Activated naive CD8-positive, alpha-beta T cell treated with anti-CD3 and anti-CD28 coated beads, Interleukin-2, amount 10 ng/mL, durations not matched to agents 7 days and 5 days (primary cell): ENCODE measurements around the gene UNG. TPM values are rescaled to one million over a fixed set of nuclear protein-coding genes. Genes with fewer than 3 reads are reported as not detected.
A peak's percentile ranks its signal among the peaks of the same experiment; 100 is the strongest.

Experiments used
- ATAC-seq: fragments of 150-1000 bp; cut with Tn5 transposase; one replicate; pipeline ENCODE4 v1.10.0; 2021; ENCODE audit warnings: low read depth, moderate library complexity
- POLR2A ChIA-PET: fragments of 350-600 bp; sonication (Branson Sonifier 250); formaldehyde crosslinking; loops from one replicate; lab custom pipeline; 2021; ENCODE audit warnings: antibody characterized with exemption; lab: Charles Lee
- DNase-seq: peaks from one replicate; pipeline ENCODE4 v3.0.0; 2021
- H3K27ac Mint-ChIP-seq: one replicate; pipeline ENCODE4 v1.8.0; 2022; ENCODE audit warnings: mild to moderate bottlenecking, mixed read lengths
- H3K27me3 Mint-ChIP-seq: one replicate; pipeline ENCODE4 v1.8.0; 2022; ENCODE audit warnings: mild to moderate bottlenecking, moderate library complexity, mixed read lengths
- H3K36me3 Mint-ChIP-seq: one replicate; pipeline ENCODE4 v1.8.0; 2021; ENCODE audit warnings: mild to moderate bottlenecking, mixed read lengths
- H3K4me1 Mint-ChIP-seq: one replicate; pipeline ENCODE4 v1.8.0; 2021; ENCODE audit warnings: mixed read lengths
- H3K4me3 Mint-ChIP-seq: one replicate; pipeline ENCODE4 v1.8.0; 2022; ENCODE audit warnings: mild to moderate bottlenecking, moderate library complexity, mixed read lengths
- H3K9me3 Mint-ChIP-seq: one replicate; pipeline ENCODE4 v1.8.0; 2021; ENCODE audit warnings: mixed read lengths
- total RNA-seq, 2 experiments: library from RNA; stranded (reverse); gene quantifications; one replicate each; pipeline ENCODE4 v1.2.3, GENCODE V29; 2021

UNG gene
- total RNA-seq, 2 experiments from 2014 or later = 47.4 to 54.7 TPM

- no peak overlapping the region for H3K4me3 Mint-ChIP-seq
- peaks cover 1% of the 10 kb centered on the region for H3K36me3 Mint-ChIP-seq
- H3K27ac Mint-ChIP-seq = no peak overlapping the region
- H3K27me3 Mint-ChIP-seq = no peaks in the 10 kb centered on the region
- no peak for ATAC-seq
- DNase-seq = no peak
- H3K9me3 Mint-ChIP-seq = no peaks in the 10 kb centered on the region
- H3K4me1 Mint-ChIP-seq = no peaks in the 10 kb centered on the region
- POLR2A ChIA-PET = no interaction called here
Observed at GRCh38 chr12:109065154-109065852, 32.1 kb upstream of the UNG start.

DNA sequence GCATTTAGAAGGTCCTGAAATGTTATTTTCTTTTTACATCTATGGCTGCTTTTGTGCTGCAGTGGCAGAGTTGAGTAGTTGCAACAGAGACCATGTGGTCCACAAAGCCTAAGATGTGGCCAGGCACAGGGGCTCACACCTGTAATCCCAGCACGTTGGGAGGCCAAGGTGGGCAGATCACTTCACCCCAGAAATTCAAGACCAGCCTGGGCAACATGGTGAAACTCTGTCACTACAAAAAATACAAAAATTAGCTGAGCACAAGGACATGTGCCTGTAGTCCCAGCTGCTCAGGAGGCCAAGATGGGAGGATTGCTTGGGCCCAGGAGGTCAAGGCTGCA is 31.6 kb upstream of the UNG start:
- no peak overlapping the region for H3K4me3 Mint-ChIP-seq
- H3K27ac Mint-ChIP-seq = no peak overlapping the region
- H3K36me3 Mint-ChIP-seq = peaks cover 1% of the 10 kb centered on the region

DNA sequence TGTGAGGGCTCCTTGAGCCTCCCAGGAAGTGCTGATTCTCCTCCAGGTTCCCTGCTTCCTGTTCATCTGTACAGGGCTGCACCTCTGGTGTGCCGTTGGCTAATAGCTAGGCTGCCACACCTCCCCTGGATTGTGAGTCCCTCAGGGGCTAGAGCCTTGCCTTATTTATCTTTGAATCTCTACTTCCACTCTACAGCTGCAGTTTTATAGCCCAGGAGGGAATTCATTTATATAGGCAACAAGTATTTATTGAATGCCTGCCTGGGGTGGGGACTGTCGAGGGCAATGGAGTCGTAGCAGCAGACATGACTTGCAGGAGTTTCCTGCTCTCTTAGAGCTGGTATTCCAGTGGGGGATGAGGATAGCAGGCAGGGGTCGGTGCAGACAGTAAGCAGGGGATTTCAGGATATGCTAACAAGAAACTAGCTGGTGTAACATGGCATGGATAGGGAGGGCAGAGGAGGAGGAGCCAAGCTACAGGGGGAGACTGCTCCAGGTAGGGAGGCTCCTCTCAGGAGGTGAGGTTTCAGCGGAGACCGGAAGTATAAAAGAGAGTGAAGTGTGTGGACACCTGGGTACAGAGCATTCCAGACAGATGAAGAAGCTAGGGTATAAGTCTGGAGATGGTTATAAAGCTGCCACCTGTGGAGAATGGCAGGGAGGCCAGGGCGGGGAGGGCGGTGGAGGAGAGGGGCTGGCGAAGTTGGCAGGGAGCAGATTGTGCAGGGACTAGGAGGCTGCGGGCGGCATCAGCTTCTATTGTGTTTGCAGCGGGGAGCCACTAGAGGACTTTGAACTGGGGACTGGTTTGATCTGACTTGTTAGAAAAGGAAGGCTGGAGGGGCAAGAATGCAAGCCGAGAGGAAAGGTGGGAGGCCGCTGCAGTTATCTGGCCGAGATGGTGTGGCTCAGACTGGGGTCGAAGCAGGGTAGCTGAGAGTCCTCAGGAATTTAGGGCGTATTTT is 27.8 kb upstream of the UNG start:
- H3K4me3 Mint-ChIP-seq = no peak overlapping the region
- H3K9me3 Mint-ChIP-seq = peaks cover under 1% of the 10 kb centered on the region
- no peak overlapping the region for H3K27ac Mint-ChIP-seq
- no peak for DNase-seq
- H3K36me3 Mint-ChIP-seq = peaks cover 4% of the 10 kb centered on the region
- ATAC-seq = no peak
- no peaks in the 10 kb centered on the region for H3K4me1 Mint-ChIP-seq
- no peaks in the 10 kb centered on the region for H3K27me3 Mint-ChIP-seq
- POLR2A ChIA-PET = no interaction called here

More for the DNA sequence above, 31.6 kb upstream of the UNG start:
- POLR2A ChIA-PET = no interaction called here
- DNase-seq (no peak), ATAC-seq (no peak)
- Mint-ChIP-seq H3K9me3 (no peaks in the 10 kb centered on the region), H3K4me1 (no peaks in the 10 kb centered on the region), H3K27me3 (no peaks in the 10 kb centered on the region)

GRCh38 chr12:109074866-109075265 is 22.5 kb upstream of the UNG start:
- no peak overlapping the region for H3K27ac Mint-ChIP-seq

GRCh38 chr12:109082751-109083150 is 14.6 kb upstream of the UNG start:
- H3K4me1 Mint-ChIP-seq = peaks cover 3% of the 10 kb centered on the region
- no peak overlapping the region for H3K27ac Mint-ChIP-seq
- H3K9me3 Mint-ChIP-seq = peaks cover 8% of the 10 kb centered on the region
- H3K27me3 Mint-ChIP-seq = no peaks in the 10 kb centered on the region
- ATAC-seq = no peak
- H3K36me3 Mint-ChIP-seq = peaks cover 26% of the 10 kb centered on the region
- H3K4me3 Mint-ChIP-seq = no peak overlapping the region
- POLR2A ChIA-PET = no interaction called here
- DNase-seq = no peak

More at GRCh38 chr12:109074866-109075265, 22.5 kb upstream of the UNG start:
- no peak overlapping the region for H3K4me3 Mint-ChIP-seq
- no peaks in the 10 kb centered on the region for H3K4me1 Mint-ChIP-seq
- DNase-seq (no peak), ATAC-seq (no peak)
- POLR2A ChIA-PET = no interaction called here
- H3K27me3 Mint-ChIP-seq = no peaks in the 10 kb centered on the region
- peaks cover 7% of the 10 kb centered on the region for H3K9me3 Mint-ChIP-seq
- H3K36me3 Mint-ChIP-seq = peaks cover 23% of the 10 kb centered on the region

- H3K27ac Mint-ChIP-seq = no peak overlapping the region
- H3K9me3 Mint-ChIP-seq = peaks cover 6% of the 10 kb centered on the region
- DNase-seq (no peak), ATAC-seq (no peak)
- H3K4me3 Mint-ChIP-seq = no peak overlapping the region
- POLR2A ChIA-PET = no interaction called here
- H3K27me3 Mint-ChIP-seq = no peaks in the 10 kb centered on the region
- peaks cover 3% of the 10 kb centered on the region for H3K4me1 Mint-ChIP-seq
- peaks cover 17% of the 10 kb centered on the region for H3K36me3 Mint-ChIP-seq
Observed at GRCh38 chr12:109084425-109084824, 13.0 kb upstream of the UNG start.

GRCh38 chr12:109085590-109085989 is 11.8 kb upstream of the UNG start:
- POLR2A ChIA-PET = no interaction called here
- Mint-ChIP-seq H3K4me3 (no peak overlapping the region), H3K27me3 (no peaks in the 10 kb centered on the region), H3K27ac (no peak overlapping the region), H3K9me3 (no peaks in the 10 kb centered on the region), H3K4me1 (peaks cover 3% of the 10 kb centered on the region), H3K36me3 (peaks cover 9% of the 10 kb centered on the region)
- no peak for ATAC-seq
- no peak for DNase-seq

GRCh38 chr12:109087250-109087649 is 10.1 kb upstream of the UNG start:
- Mint-ChIP-seq H3K9me3 (no peaks in the 10 kb centered on the region), H3K36me3 (peaks cover 4% of the 10 kb centered on the region), H3K4me3 (no peak overlapping the region), H3K27me3 (no peaks in the 10 kb centered on the region), H3K4me1 (peaks cover 14% of the 10 kb centered on the region), H3K27ac (no peak overlapping the region)
- no peak for ATAC-seq
- POLR2A ChIA-PET = no interaction called here
- DNase-seq = no peak

GRCh38 chr12:109088818-109089217 is 8.6 kb upstream of the UNG start:
- Mint-ChIP-seq H3K36me3 (peaks cover 4% of the 10 kb centered on the region), H3K4me3 (no peak overlapping the region)
- ATAC-seq = no peak

GRCh38 chr12:109089683-109090082 is 7.7 kb upstream of the UNG start:
- DNase-seq (no peak), ATAC-seq (no peak)
- H3K27me3 Mint-ChIP-seq = no peaks in the 10 kb centered on the region
- no peaks in the 10 kb centered on the region for H3K9me3 Mint-ChIP-seq
- H3K4me3 Mint-ChIP-seq = no peak overlapping the region
- POLR2A ChIA-PET = no interaction called here
- no peak overlapping the region for H3K27ac Mint-ChIP-seq
- H3K4me1 Mint-ChIP-seq = peaks cover 24% of the 10 kb centered on the region
- peaks cover 4% of the 10 kb centered on the region for H3K36me3 Mint-ChIP-seq

More at GRCh38 chr12:109088818-109089217, 8.6 kb upstream of the UNG start:
- no peak for DNase-seq
- POLR2A ChIA-PET = no interaction called here
- H3K4me1 Mint-ChIP-seq = peaks cover 24% of the 10 kb centered on the region
- no peaks in the 10 kb centered on the region for H3K27me3 Mint-ChIP-seq
- H3K27ac Mint-ChIP-seq = no peak overlapping the region
- no peaks in the 10 kb centered on the region for H3K9me3 Mint-ChIP-seq

DNA sequence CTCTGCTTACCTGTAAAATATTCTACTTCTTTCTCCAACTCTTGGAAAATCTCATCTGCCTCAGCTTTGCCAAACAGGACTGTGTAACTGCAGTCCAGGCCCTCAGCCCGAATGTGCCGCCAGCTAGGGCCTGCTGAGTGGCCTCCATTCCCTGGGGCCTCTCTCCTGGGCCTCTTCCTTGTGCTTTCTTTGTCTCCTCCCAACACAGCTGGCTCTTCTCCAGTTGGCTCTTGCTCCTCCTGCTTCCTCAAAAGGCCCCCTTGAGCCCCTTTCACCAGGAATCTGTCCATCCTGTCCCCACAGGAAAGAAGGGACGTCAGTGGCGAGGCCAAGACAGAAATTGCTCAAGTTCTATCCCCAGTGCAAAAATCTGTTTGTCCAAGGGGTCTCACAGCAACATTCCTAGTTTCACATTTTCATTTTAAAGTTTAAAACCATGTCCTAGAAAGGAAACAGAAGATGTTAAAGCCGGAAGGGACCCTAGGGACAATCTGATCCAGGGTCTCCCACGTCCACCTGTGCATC is 4.8 kb upstream of the UNG start:
- Mint-ChIP-seq H3K27me3 (peaks cover 1% of the 10 kb centered on the region), H3K9me3 (no peaks in the 10 kb centered on the region), H3K27ac (peak overlapping the region; percentile 84), H3K4me3 (peak overlapping the region; percentile 62), H3K4me1 (peaks cover 23% of the 10 kb centered on the region), H3K36me3 (no peaks in the 10 kb centered on the region)
- ATAC-seq (no peak), DNase-seq (no peak)
- POLR2A ChIA-PET = interaction anchor here (1.0 to 1.5 kb wide), 4 partner anchors 40 to 532 kb away, joined by 3 to 5 read pairs (median 4); partner anchors contain the start of genes SART3, SSH1 and USP30

DNA sequence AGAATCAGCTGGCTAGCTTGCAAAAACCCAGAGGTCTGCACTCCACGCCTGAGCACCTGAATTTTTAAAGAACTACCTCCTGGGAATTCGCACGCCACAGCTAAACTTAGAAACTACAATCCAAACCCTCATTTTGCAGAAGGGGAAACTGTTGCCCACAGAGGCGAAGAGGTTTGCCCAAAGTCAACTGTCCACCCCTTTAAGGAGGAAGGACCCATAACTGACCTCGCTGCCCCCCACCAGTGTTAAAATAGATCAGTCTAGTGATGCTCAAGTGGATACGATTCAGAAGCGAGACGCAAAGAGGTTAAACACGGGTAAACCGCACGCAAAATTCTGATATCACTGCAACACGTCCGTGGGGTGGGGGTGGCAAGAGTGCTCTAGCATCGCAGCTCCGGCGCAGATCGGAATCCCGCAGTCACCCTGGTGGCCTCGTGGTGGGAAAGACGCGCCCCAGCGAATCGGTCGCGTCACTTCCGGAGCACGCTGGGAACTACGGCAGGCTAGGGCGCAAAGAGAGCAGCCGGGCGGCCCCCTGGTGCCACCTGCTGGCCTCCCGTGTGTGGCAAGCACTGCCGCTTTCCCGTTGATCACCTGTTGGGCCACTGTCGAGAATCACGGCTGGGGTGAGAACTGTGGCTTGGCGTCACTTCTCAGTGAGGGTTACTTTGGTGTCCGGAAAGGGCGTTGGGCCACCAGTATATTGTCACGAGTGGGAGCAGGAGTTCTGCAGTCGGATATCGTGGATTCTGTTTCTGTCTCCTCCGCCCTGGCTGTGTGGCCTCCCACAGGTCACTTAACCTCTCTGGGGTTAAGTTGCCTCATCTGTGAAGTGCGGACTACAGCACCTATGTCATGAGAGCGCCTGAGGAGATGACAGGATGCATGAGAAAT is 4.1 kb upstream of the UNG start, which contains the start of gene ALKBH2:
ALKBH2 (minus strand) TSS at position 451 of the 897 bp plus-strand sequence. CDS start 686 bp downstream, outside the sequence.
- DNase-seq (peak; percentile 95), ATAC-seq (peak; percentile 69)
- Mint-ChIP-seq H3K27ac (peak within 1 kb of the TSS; percentile 84), H3K36me3 (peaks cover under 1% of the 10 kb centered on the region), H3K4me1 (peaks cover 23% of the 10 kb centered on the region), H3K27me3 (peaks cover 1% of the 10 kb centered on the region), H3K4me3 (peak within 1 kb of the TSS; percentile 62), H3K9me3 (no peaks in the 10 kb centered on the region)
- POLR2A ChIA-PET = interaction anchor here (1.0 to 1.5 kb wide), 4 partner anchors 41 to 532 kb away, joined by 3 to 5 read pairs (median 4); partner anchors contain the start of genes SART3, SSH1 and USP30

DNA sequence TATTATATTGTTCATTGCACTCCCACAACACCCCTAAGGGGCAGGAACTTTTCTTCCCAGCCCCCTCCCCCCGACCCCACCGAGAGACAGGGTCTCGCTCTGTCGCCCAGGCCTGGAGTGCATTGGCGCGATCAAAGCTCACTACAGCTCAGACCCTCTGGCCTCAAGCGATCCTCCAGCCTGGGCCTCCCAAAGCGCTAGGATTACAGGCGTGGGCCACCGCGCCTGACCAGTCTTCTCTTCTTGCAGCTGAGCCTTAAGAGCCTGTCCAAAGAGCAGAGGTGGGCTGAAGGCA is 310 bp upstream of the UNG start:
- H3K4me3 Mint-ChIP-seq = peak overlapping the region; percentile 92
- POLR2A ChIA-PET = no interaction called here
- H3K27me3 Mint-ChIP-seq = peaks cover 1% of the 10 kb centered on the region
- no peaks in the 10 kb centered on the region for H3K9me3 Mint-ChIP-seq
- DNase-seq = no peak
- no peak for ATAC-seq
- peaks cover 29% of the 10 kb centered on the region for H3K4me1 Mint-ChIP-seq
- H3K36me3 Mint-ChIP-seq = peaks cover 22% of the 10 kb centered on the region
- H3K27ac Mint-ChIP-seq = no peak overlapping the region
